Skeletal muscle tissue (tissue), 4 donors: ENCODE data around the gene MCF2L2. TPM values are rescaled to one million over a fixed set of nuclear protein-coding genes. Genes with fewer than 3 reads are reported as not detected.

Experiments
- H3K27ac ChIP-seq: one replicate; pipeline ENCODE4 v1.7.0; 2013; ENCODE audit warnings: mild to moderate bottlenecking, low read depth, low read length, inconsistent platforms
- H3K27me3 ChIP-seq, 3 donors: one replicate each; pipeline ENCODE4 v1.7.0; 2013; ENCODE audit warnings: low read length in 3 of 3; ENCODE audit not compliant: control insufficient read depth in 3 of 3, insufficient read depth in 3 of 3
- H3K36me3 ChIP-seq, 3 donors: one replicate each; pipeline ENCODE4 v1.7.0; 2013; ENCODE audit warnings: low read length in 3 of 3; ENCODE audit not compliant: control insufficient read depth in 3 of 3, insufficient read depth in 3 of 3
- H3K4me1 ChIP-seq, 3 donors: one replicate each; pipeline ENCODE4 v1.7.0; 2013; ENCODE audit warnings: low read length in 3 of 3, mild to moderate bottlenecking in 3 of 3; ENCODE audit not compliant: control insufficient read depth in 3 of 3, insufficient read depth in 3 of 3
- H3K4me3 ChIP-seq, 3 donors: one replicate each; pipeline ENCODE4 v1.7.0; 2013; ENCODE audit warnings: low read length in 3 of 3
- H3K9ac ChIP-seq, 3 donors: one replicate each; pipeline ENCODE4 v1.7.0; 2013; ENCODE audit warnings: low read length in 3 of 3, mild to moderate bottlenecking in 3 of 3, moderate library complexity in 2 of 3, low read depth in 1 of 3
- H3K9me3 ChIP-seq, 3 donors: one replicate each; pipeline ENCODE4 v1.7.0; 2013; ENCODE audit warnings: low read length in 3 of 3; ENCODE audit not compliant: control insufficient read depth in 3 of 3
- total RNA-seq: library from RNA; depleted of rRNA; stranded (reverse); fragments of >200 nt; gene quantifications from one replicate; pipeline ENCODE4 v1.2.3, GENCODE V29; 2014
- donor health status: Osteomylitis.

Gene MCF2L2
- total RNA-seq, 1 donor from 2014 or later: under 0.01 TPM

DNA sequence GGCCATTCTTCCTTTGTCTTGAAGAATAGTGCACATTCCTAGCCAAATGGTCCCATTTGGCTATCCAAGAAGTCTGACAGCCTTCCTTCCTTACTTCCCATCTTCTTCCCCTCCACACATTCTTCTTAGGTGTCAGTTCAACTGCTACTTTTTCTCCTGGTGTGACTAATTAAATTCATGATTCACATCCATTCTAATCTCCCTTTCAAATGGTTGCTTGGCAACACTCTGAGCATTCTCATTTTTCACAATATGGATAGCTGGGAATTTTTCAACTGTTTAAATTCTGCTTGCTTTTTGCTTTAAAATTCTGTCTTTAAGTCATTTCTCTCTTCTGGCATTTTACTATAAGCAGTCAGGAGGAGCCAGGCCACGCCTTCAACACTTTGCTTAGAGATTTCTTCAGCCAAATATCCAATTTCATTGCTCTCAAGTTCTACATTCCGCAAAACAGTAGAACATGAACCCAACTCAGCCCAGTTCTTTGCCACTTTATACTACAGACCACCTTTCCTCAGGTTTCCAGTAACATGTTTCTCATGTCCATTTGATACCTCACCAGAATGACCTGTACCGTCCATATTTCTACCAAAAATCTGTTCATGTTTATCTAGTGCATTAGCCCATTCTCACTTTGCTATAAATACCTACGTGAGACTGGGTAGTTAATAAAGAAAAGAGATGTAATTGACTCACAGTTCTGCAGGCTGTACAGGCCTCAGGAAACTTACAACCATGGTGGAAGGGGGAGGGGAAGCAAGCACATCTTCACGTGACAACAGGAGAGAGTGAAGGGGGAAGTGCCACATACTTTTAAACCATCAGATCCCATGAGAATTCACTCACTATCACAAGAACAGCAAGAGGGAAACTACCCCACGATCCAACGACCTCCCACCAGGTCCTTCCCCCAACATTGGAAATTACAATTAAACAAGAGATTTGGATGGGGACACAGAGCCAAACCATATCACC, 31.9 kb upstream of the MCF2L2 start:
- H3K27ac ChIP-seq: no peak overlapping the region
- H3K27me3 ChIP-seq: no peaks in the 10 kb centered on the region
- no peak overlapping the region for H3K9ac ChIP-seq
- no peaks in the 10 kb centered on the region for H3K4me1 ChIP-seq
- H3K36me3 ChIP-seq: peaks cover 0 to 2% (median 0%) of the 10 kb centered on the region in 3 donors
- H3K4me3 ChIP-seq: no peak overlapping the region
- no peaks in the 10 kb centered on the region for H3K9me3 ChIP-seq

- Histone ChIP-seq H3K4me3 (no peak overlapping the region), H3K9ac (no peak overlapping the region), H3K27ac (peak overlapping the region; percentile 23), H3K36me3 (peaks cover 0 to 12% (median 5%) of the 10 kb centered on the region in 3 donors), H3K27me3 (no peaks in the 10 kb centered on the region), H3K4me1 (peaks cover 0 to 3% (median under 1%) of the 10 kb centered on the region in 3 donors), H3K9me3 (no peaks in the 10 kb centered on the region)
Measured at GRCh38 chr3:183455089-183455488, 26.7 kb upstream of the MCF2L2 start.

DNA sequence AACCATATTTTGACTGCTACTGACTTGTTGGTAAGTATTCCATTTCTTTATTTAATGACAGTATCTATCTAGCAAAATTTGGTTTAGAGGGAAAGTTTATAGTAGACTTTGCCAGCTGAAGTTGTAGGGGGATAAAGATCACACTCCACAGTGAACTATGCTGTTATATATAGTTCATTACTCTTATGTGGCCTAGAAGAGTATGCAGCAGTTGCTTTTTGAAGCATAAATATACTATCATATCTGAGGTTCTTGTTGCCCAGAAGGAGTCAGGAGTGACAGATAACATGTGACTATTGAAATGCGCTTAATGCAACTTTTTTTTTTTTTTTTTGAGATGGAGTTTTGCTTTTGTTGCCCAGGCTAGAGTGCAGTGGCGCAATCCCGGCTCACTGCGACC, 25.6 kb upstream of the MCF2L2 start:
- Histone ChIP-seq H3K27me3 (no peaks in the 10 kb centered on the region), H3K4me3 (no peak overlapping the region), H3K36me3 (peaks cover 0 to 12% (median 5%) of the 10 kb centered on the region in 3 donors), H3K4me1 (peaks cover 3 to 9% (median 5%) of the 10 kb centered on the region in 3 donors), H3K9me3 (no peaks in the 10 kb centered on the region), H3K27ac (peak overlapping the region; percentile 61), H3K9ac (no peak overlapping the region)

DNA sequence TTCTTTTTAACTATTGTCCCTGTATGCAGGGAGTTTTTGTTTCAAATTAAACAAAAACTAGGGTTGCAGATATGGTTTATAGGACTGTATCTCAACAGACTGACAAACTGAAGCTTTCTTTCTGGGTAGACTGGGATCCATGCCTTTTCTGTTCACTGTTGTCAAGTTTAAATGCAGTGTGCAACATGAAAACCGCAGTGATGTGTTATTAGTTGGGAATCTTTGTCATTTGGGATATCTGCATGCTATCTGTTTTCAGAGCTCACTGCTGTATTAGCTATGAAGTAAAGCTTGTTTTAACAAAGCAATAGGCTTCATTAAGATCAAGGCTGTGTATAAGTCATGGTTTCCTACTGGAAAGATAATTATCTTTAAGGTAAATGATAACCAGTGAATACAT, 21.4 kb upstream of the MCF2L2 start:
- Histone ChIP-seq H3K9ac (peak overlapping the region; percentile 57 to 74 (median 58)), H3K27me3 (no peaks in the 10 kb centered on the region), H3K9me3 (no peaks in the 10 kb centered on the region), H3K27ac (peak overlapping the region; percentile 55), H3K4me3 (peak overlapping the region; percentile 42 to 95 (median 51)), H3K4me1 (peaks cover 3 to 16% (median 12%) of the 10 kb centered on the region in 3 donors), H3K36me3 (peaks cover 0 to 11% (median 3%) of the 10 kb centered on the region in 3 donors)

DNA sequence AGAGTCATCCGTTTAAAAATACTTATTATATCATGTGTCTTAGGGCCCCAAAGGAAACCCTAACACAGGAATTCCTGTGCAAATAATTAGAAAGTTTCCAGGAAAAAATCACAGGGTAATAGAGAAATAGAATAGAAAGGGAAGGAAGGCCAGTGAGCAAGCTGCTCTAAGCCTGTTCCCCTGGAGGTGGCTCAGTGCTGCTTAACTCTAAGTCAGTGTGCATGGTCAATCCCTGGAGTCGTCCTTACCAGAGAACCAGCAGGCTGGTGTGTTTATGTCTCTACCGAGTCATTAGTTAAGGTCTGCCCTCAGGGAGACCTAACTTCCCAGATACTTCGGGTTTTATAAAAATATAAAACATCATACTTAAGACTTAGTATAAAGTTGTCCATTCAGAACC, 21.0 kb upstream of the MCF2L2 start:
- Histone ChIP-seq H3K9ac (peak overlapping the region; percentile 57 to 74 (median 58)), H3K4me1 (peaks cover 3 to 16% (median 12%) of the 10 kb centered on the region in 3 donors), H3K36me3 (peaks cover 0 to 9% (median 3%) of the 10 kb centered on the region in 3 donors), H3K27me3 (no peaks in the 10 kb centered on the region), H3K4me3 (peak overlapping the region; percentile 42 to 95 (median 51)), H3K27ac (peak overlapping the region; percentile 55), H3K9me3 (no peaks in the 10 kb centered on the region)

DNA sequence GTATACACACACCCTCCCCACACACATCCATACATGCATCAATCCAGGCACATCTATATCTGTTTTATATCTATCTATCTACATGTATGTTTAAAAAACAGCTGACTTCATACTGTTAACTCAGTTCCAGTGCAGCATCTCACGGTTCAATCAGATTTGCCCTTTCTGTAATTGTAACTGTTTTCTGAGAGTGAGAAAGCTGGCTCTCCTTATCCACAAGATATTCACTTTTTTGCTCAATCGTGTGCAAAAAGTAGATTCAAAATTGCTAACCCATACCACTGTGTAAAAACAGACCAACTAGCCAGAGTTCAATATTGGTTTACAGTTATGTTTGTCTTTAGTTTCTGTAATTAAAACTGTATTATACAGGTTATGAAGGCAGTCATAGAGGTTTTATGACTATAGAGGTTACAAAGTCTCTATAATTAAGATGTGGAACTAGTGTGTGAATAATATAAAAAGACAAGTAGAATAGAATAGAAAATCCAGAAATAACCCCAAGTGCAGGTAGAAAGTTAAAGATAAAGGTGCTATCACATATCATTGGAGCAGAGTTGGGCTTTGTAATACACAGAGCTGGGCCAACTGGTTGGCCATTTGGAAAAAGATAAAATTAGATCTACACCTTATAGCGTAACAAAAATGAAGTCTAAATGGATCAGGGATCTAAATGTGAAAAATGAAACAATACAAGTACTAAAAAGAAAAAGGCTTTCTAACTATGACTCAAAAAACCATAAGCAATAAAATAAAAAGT, 20.1 kb upstream of the MCF2L2 start:
- peak overlapping the region; percentile 82 to 92 (median 87) for H3K9ac ChIP-seq
- H3K4me3 ChIP-seq: peak overlapping the region; percentile 92 to 95 (median 94)
- peaks cover 0 to 4% (median under 1%) of the 10 kb centered on the region in 3 donors for H3K36me3 ChIP-seq
- peak overlapping the region; percentile 55 for H3K27ac ChIP-seq
- no peaks in the 10 kb centered on the region for H3K27me3 ChIP-seq
- peaks cover 0 to 16% (median 12%) of the 10 kb centered on the region in 3 donors for H3K4me1 ChIP-seq
- H3K9me3 ChIP-seq: peaks cover under 1 to 2% (median 2%) of the 10 kb centered on the region in 3 donors

DNA sequence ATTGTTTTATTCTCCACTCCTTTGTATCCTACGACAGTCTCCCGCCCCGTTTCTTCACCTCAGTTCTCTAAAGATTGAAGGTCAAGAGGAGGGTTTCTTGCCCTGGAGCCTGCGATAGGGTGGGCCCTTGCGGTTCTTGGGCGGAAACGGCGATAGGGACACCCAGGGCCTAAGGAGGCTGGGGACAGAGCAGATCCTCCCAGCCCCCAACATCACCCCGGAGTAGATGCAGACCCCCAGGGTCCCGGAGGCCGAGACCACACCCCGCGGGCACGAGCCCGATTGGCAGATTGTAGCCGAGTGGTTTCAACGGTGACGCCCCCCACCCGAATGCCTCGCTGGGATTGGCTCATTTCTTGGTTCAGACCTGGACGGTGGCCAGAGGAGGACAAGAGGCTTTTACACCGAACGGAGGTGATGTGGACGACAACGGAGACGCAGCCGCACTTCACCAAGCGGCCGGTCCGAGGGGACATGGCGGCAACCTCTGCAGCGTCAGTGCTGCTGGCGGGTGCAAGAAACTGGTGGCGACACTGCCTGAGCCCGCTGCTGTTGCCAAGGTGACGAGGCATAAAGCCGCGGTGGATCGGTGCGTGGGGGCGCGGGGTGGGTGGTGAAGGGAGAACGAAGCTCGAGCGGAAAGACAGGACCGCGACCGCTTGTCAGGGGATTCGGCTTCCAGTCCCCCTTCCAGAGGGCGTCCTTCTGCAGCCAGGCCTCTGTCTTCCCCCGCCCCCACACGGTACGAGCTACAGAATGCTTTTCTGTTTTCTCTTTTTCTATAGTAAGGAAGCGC, 19.0 kb upstream of the MCF2L2 start:
- peaks cover 0 to 16% (median 12%) of the 10 kb centered on the region in 3 donors for H3K4me1 ChIP-seq
- no peaks in the 10 kb centered on the region for H3K27me3 ChIP-seq
- peak overlapping the region; percentile 63 for H3K27ac ChIP-seq
- H3K9ac ChIP-seq: peak overlapping the region; percentile 82 to 92 (median 87)
- peaks cover 2 to 7% (median 2%) of the 10 kb centered on the region in 3 donors for H3K9me3 ChIP-seq
- H3K36me3 ChIP-seq: peaks cover 0 to 3% (median 0%) of the 10 kb centered on the region in 3 donors
- peak overlapping the region; percentile 92 to 95 (median 94) for H3K4me3 ChIP-seq

DNA sequence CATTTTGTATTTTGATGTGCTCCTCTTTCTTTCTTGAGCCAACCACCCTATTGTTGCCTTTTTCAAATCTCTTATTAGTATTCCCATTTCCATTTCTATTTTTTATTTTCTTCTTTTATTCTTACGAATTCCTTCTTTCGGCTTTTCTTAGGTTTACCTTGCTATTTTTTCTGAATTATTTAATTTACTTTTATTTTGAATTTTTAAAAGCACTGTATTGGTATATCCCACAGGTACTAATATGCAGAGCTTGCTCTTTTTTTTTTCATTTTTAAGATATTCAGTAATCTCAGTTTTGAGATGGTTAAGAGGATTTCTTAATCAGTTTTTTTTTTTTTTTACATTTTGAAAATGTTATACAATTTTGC, 18.4 kb upstream of the MCF2L2 start:
- peak overlapping the region; percentile 92 to 95 (median 94) for H3K4me3 ChIP-seq
- H3K36me3 ChIP-seq: no peaks in the 10 kb centered on the region
- H3K9ac ChIP-seq: peak overlapping the region in 2 of 3 donors; percentile 87 to 92
- peaks cover 0 to 16% (median 12%) of the 10 kb centered on the region in 3 donors for H3K4me1 ChIP-seq
- no peaks in the 10 kb centered on the region for H3K27me3 ChIP-seq
- H3K9me3 ChIP-seq: peaks cover 2 to 7% (median 2%) of the 10 kb centered on the region in 3 donors
- H3K27ac ChIP-seq: peak overlapping the region; percentile 63

DNA sequence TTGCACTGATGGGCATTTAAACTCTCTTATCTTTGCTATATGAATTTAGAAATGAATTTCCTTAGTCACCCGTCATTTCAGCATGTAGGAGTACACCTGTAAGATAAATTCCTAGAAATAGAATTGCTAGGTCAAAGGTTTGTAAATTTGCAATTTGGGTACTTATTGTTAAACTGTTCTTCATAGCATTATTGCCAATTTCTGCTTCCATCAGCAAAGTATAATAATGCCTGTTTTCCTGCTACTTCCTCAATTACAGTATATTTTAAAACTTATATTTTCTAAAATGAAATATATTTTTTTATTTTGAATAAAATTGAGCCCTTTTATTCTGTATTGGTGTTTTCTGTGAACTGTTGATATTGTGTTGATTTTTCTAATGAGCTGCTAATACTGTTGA, 16.3 kb upstream of the MCF2L2 start:
- no peak overlapping the region for H3K4me3 ChIP-seq
- no peaks in the 10 kb centered on the region for H3K27me3 ChIP-seq
- no peak overlapping the region for H3K9ac ChIP-seq
- H3K27ac ChIP-seq: no peak overlapping the region
- peaks cover 2 to 7% (median 2%) of the 10 kb centered on the region in 3 donors for H3K9me3 ChIP-seq
- H3K4me1 ChIP-seq: peaks cover 0 to 13% (median 8%) of the 10 kb centered on the region in 3 donors
- no peaks in the 10 kb centered on the region for H3K36me3 ChIP-seq
